PC-3 (cell line): Measurements from ENCODE around the gene MAD1L1. TPM values are rescaled to one million over a fixed set of nuclear protein-coding genes. Genes with fewer than 3 reads are reported as not detected.

Experiments
- ATAC-seq: fragments of 200-7000 bp; cut with Tn5 transposase; 2 replicates; pipeline ENCODE4 v1.9.1; 2020; ENCODE audit warnings: mild to moderate bottlenecking, moderate library complexity
- BruUV-seq: library from RNA; stranded (reverse); fragments of 400-500 nt; replicated peaks from 2 replicates; lab custom pipeline; 2021; lab: Mats Ljungman, UMichigan
- CTCF ChIA-PET: fragments of 300-600 bp; sonication (Branson Sonifier 250); formaldehyde crosslinking; loops from one replicate; lab custom pipeline; 2022; ENCODE audit warnings: antibody characterized with exemption; lab: Charles Lee
- POLR2A ChIA-PET: fragments of 300-600 bp; sonication (Branson Sonifier 250); formaldehyde crosslinking; loops from one replicate; lab custom pipeline; 2022; ENCODE audit warnings: antibody characterized with exemption; ENCODE audit not compliant: unreplicated experiment; lab: Charles Lee
- DNase-seq: peaks from one replicate; pipeline ENCODE4 v3.0.0-alpha.2; 2015
- H2AFZ ChIP-seq: fragments of 300-600 bp; sonication (generic); 2 replicates; pipeline ENCODE4 v1.6.0; 2016; ENCODE audit warnings: antibody characterized with exemption, low read length
- H3F3A ChIP-seq: fragments of 300-600 bp; sonication (generic); one replicate; pipeline ENCODE4 v1.6.0; 2017; ENCODE audit warnings: antibody characterized with exemption, low read length, control low read depth, mild to moderate bottlenecking; ENCODE audit not compliant: unreplicated experiment
- H3K27ac ChIP-seq: fragments of 300-600 bp; sonication (generic); 2 replicates; pipeline ENCODE4 v1.5.1; 2016; ENCODE audit warnings: mild to moderate bottlenecking, low read length
- H3K27me3 ChIP-seq: fragments of 300-600 bp; sonication (generic); 2 replicates; pipeline ENCODE4 v1.6.1; 2016; ENCODE audit warnings: low read length, mixed read lengths
- H3K36me3 ChIP-seq: fragments of 300-600 bp; sonication (generic); 2 replicates; pipeline ENCODE4 v1.6.1; 2016; ENCODE audit warnings: low read depth, mixed run types, low read length, mixed read lengths
- H3K4me1 ChIP-seq: fragments of 300-600 bp; sonication (generic); 2 replicates; pipeline ENCODE4 v1.5.1; 2016; ENCODE audit warnings: low read length; ENCODE audit not compliant: insufficient read depth
- H3K4me2 ChIP-seq: fragments of 300-600 bp; sonication (generic); 2 replicates; pipeline ENCODE4 v1.6.0; 2016; ENCODE audit warnings: low read length
- H3K4me3 ChIP-seq: fragments of 300-600 bp; sonication (generic); 2 replicates; pipeline ENCODE4 v1.5.1; 2016; ENCODE audit warnings: mild to moderate bottlenecking, low read length, mixed read lengths
- H3K79me2 ChIP-seq: fragments of 300-600 bp; sonication (generic); 2 replicates; pipeline ENCODE4 v1.6.1; 2017; ENCODE audit warnings: low read length, mixed read lengths
- H3K9ac ChIP-seq: fragments of 300-600 bp; sonication (generic); 2 replicates; pipeline ENCODE4 v1.6.0; 2016; ENCODE audit warnings: mild to moderate bottlenecking, low read length
- H3K9me2 ChIP-seq: fragments of 300-600 bp; sonication (generic); replicated peaks from 2 replicates; pipeline ENCODE4 v1.6.1; 2016; ENCODE audit warnings: mixed run types, low read length, mixed read lengths
- H3K9me3 ChIP-seq: fragments of 300-600 bp; sonication (generic); 2 replicates; pipeline ENCODE4 v1.6.1; 2016; ENCODE audit warnings: low read length, mixed read lengths
- H4K20me1 ChIP-seq: fragments of 300-600 bp; sonication (generic); 2 replicates; pipeline ENCODE4 v1.6.1; 2016; ENCODE audit warnings: low read length, mixed read lengths
- CTCF ChIP-seq: fragments of 300-600 bp; sonication (generic); conservative IDR thresholded peaks from 2 replicates; pipeline ENCODE4 v1.5.1; 2017; ENCODE audit warnings: antibody characterized with exemption, low read depth, mild to moderate bottlenecking, low read length
- EZH2 ChIP-seq: fragments of 300-600 bp; sonication (generic); IDR thresholded peaks from one replicate; pipeline ENCODE4 v1.6.1; 2017; ENCODE audit warnings: antibody characterized with exemption, mild to moderate bottlenecking, low read length; ENCODE audit not compliant: unreplicated experiment
- EZH2phosphoT487 ChIP-seq: fragments of 300-600 bp; sonication (generic); IDR thresholded peaks from 2 replicates; pipeline ENCODE4 v1.6.1; 2018; ENCODE audit warnings: mild to moderate bottlenecking, antibody characterized with exemption, low read length, borderline replicate concordance
- intact Hi-C: fragments of 100-400 bp; cut with micrococcal nuclease; formaldehyde crosslinking; loops from 2 replicates; pipeline ENCODE4 v1.9.0; 2023
- total RNA-seq: library from RNA; depleted of rRNA; stranded (reverse); fragments of >200 nt; gene quantifications from 2 replicates; pipeline ENCODE4 v1.2.3, GENCODE V29; 2014

MAD1L1 gene
- total RNA-seq, 1 experiment from 2014 or later: 88.4 TPM

GRCh38 chr7:1918063-1918645 is 314.6 kb downstream of the MAD1L1 start:
- Histone ChIP-seq H3K4me2 (no peak overlapping the region), H3K27me3 (no peaks in the 10 kb centered on the region), H4K20me1 (no peaks in the 10 kb centered on the region), H3K79me2 (no peaks in the 10 kb centered on the region), H3F3A (no peaks in the 10 kb centered on the region), H2AFZ (no peak overlapping the region), H3K9me3 (no peaks in the 10 kb centered on the region), H3K4me1 (peaks cover 6% of the 10 kb centered on the region; the same call in 1 of the 2 replicates), H3K4me3 (no peak overlapping the region), H3K27ac (no peak overlapping the region), H3K9ac (no peak overlapping the region), H3K9me2 (no peaks in the 10 kb centered on the region), H3K36me3 (no peaks in the 10 kb centered on the region)
- TF ChIP-seq EZH2 (no peak), EZH2phosphoT487 (no peak), CTCF (no peak)
- no peak for DNase-seq
- CTCF ChIA-PET: no interaction called here
- intact Hi-C loops: no loop called here
- no TSS peak for BruUV-seq
- POLR2A ChIA-PET: no interaction called here
- no peak for ATAC-seq

- Histone ChIP-seq H2AFZ (no peak overlapping the region), H3K9me2 (no peaks in the 10 kb centered on the region), H3K4me3 (no peak overlapping the region), H3F3A (no peaks in the 10 kb centered on the region), H3K4me1 (peaks cover 1% of the 10 kb centered on the region; the same call in 1 of the 2 replicates), H3K27ac (no peak overlapping the region), H3K9ac (no peak overlapping the region), H3K27me3 (no peaks in the 10 kb centered on the region), H3K4me2 (no peak overlapping the region), H3K36me3 (no peaks in the 10 kb centered on the region), H3K9me3 (no peaks in the 10 kb centered on the region), H3K79me2 (no peaks in the 10 kb centered on the region), H4K20me1 (no peaks in the 10 kb centered on the region)
- POLR2A ChIA-PET: no interaction called here
- TF ChIP-seq CTCF (no peak), EZH2phosphoT487 (no peak), EZH2 (no peak)
- BruUV-seq: no TSS peak
- ATAC-seq (peak; percentile 56), DNase-seq (no peak)
- intact Hi-C loops: no loop called here
- CTCF ChIA-PET: no interaction called here
Measured at GRCh38 chr7:1917221-1918062, 315.3 kb downstream of the MAD1L1 start.

- ATAC-seq (no peak), DNase-seq (no peak)
- Histone ChIP-seq H3K27me3 (no peaks in the 10 kb centered on the region), H3K9me3 (no peaks in the 10 kb centered on the region), H3K4me2 (no peak overlapping the region), H2AFZ (no peak overlapping the region), H3K9ac (no peak overlapping the region), H3K27ac (no peak overlapping the region), H3K79me2 (no peaks in the 10 kb centered on the region), H4K20me1 (no peaks in the 10 kb centered on the region), H3K4me1 (no peaks in the 10 kb centered on the region), H3F3A (no peaks in the 10 kb centered on the region), H3K9me2 (no peaks in the 10 kb centered on the region), H3K4me3 (no peak overlapping the region), H3K36me3 (no peaks in the 10 kb centered on the region)
- ChIA-PET CTCF (no interaction called here), POLR2A (no interaction called here)
- no TSS peak for BruUV-seq
- intact Hi-C loops: no loop called here
- TF ChIP-seq CTCF: no peak
- no peak for TF ChIP-seq EZH2
- TF ChIP-seq EZH2phosphoT487: no peak
Measured at GRCh38 chr7:1916601-1916970, 316.2 kb downstream of the MAD1L1 start.
